ENCODE results near the gene NR1H3.
"Not testable (repeated sequence)": the region's sequence is repeated elsewhere in the genome, so short reads cannot be mapped to it uniquely, and the experiment has no call there.

Gene NR1H3

GRCh38 chr11:47289856-47290255 is 32.1 kb downstream of the NR1H3 start:
- Histone ChIP-seq H3K4me1 (ENCODE audit: control insufficient read depth in 5 of 5, insufficient read depth in 5 of 5, low read length in 5 of 5) (no peaks in the 10 kb centered on the region), H3K36me3 (ENCODE audit: control insufficient read depth in 5 of 5, insufficient read depth in 5 of 5, low read length in 5 of 5) (peaks cover 20 to 91% (median 81%) of the 10 kb centered on the region in 5 donors), H3K27ac (ENCODE audit: low read depth, low read length) (no peak overlapping the region), H3K9ac (ENCODE audit: low read length in 5 of 5) (no peak overlapping the region), H3K9me3 (ENCODE audit: control insufficient read depth in 5 of 5, low read length in 5 of 5) (no peaks in the 10 kb centered on the region), H3K27me3 (ENCODE audit: control insufficient read depth in 5 of 5, insufficient read depth in 4 of 5, low read length in 5 of 5) (no peaks in the 10 kb centered on the region), H3K4me3 (ENCODE audit: low read depth in 1 of 5, low read length in 5 of 5) (no peak overlapping the region)

- peaks cover 39 to 80% (median 72%) of the 10 kb centered on the region in 5 donors for H3K36me3 ChIP-seq (ENCODE audit: control insufficient read depth in 5 of 5, insufficient read depth in 5 of 5, low read length in 5 of 5)
- H3K9ac ChIP-seq (ENCODE audit: low read length in 5 of 5) = no peak overlapping the region
Observed at GRCh38 chr11:47295385-47295784, 37.6 kb downstream of the NR1H3 start.

GRCh38 chr11:47296045-47296444 is 38.2 kb downstream of the NR1H3 start:
- Histone ChIP-seq H3K9me3 (ENCODE audit: control insufficient read depth in 5 of 5, low read length in 5 of 5) (peaks cover 0 to 6% (median 3%) of the 10 kb centered on the region in 5 donors), H3K36me3 (ENCODE audit: control insufficient read depth in 5 of 5, insufficient read depth in 5 of 5, low read length in 5 of 5) (peaks cover 39 to 77% (median 66%) of the 10 kb centered on the region in 5 donors), H3K4me1 (ENCODE audit: control insufficient read depth in 5 of 5, insufficient read depth in 5 of 5, low read length in 5 of 5) (no peaks in the 10 kb centered on the region), H3K9ac (ENCODE audit: low read length in 5 of 5) (no peak overlapping the region), H3K27ac (ENCODE audit: low read depth, low read length) (no peak overlapping the region), H3K27me3 (ENCODE audit: control insufficient read depth in 5 of 5, insufficient read depth in 4 of 5, low read length in 5 of 5) (no peaks in the 10 kb centered on the region), H3K4me3 (ENCODE audit: low read depth in 1 of 5, low read length in 5 of 5) (no peak overlapping the region)

More at GRCh38 chr11:47295385-47295784, 37.6 kb downstream of the NR1H3 start:
- Histone ChIP-seq H3K4me3 (ENCODE audit: low read depth in 1 of 5, low read length in 5 of 5) (no peak overlapping the region), H3K27ac (ENCODE audit: low read depth, low read length) (no peak overlapping the region), H3K9me3 (ENCODE audit: control insufficient read depth in 5 of 5, low read length in 5 of 5) (peaks cover 0 to 6% (median 3%) of the 10 kb centered on the region in 5 donors), H3K27me3 (ENCODE audit: control insufficient read depth in 5 of 5, insufficient read depth in 4 of 5, low read length in 5 of 5) (no peaks in the 10 kb centered on the region), H3K4me1 (ENCODE audit: control insufficient read depth in 5 of 5, insufficient read depth in 5 of 5, low read length in 5 of 5) (no peaks in the 10 kb centered on the region)

GRCh38 chr11:47299078-47299477 is 41.3 kb downstream of the NR1H3 start:
- Histone ChIP-seq H3K27me3 (ENCODE audit: control insufficient read depth in 5 of 5, insufficient read depth in 4 of 5, low read length in 5 of 5) (no peaks in the 10 kb centered on the region), H3K36me3 (ENCODE audit: control insufficient read depth in 5 of 5, insufficient read depth in 5 of 5, low read length in 5 of 5) (peaks cover 40 to 70% (median 53%) of the 10 kb centered on the region in 5 donors)

GRCh38 chr11:47302853-47303252 is 45.1 kb downstream of the NR1H3 start:
- peaks cover 0 to 6% (median 3%) of the 10 kb centered on the region in 5 donors for H3K9me3 ChIP-seq (ENCODE audit: control insufficient read depth in 5 of 5, low read length in 5 of 5)

More at GRCh38 chr11:47299078-47299477, 41.3 kb downstream of the NR1H3 start:
- H3K27ac ChIP-seq (ENCODE audit: low read depth, low read length) = no peak overlapping the region
- H3K9me3 ChIP-seq (ENCODE audit: control insufficient read depth in 5 of 5, low read length in 5 of 5) = peaks cover 0 to 6% (median 3%) of the 10 kb centered on the region in 5 donors
- no peak overlapping the region for H3K4me3 ChIP-seq (ENCODE audit: low read depth in 1 of 5, low read length in 5 of 5)
- H3K9ac ChIP-seq (ENCODE audit: low read length in 5 of 5) = no peak overlapping the region
- H3K4me1 ChIP-seq (ENCODE audit: control insufficient read depth in 5 of 5, insufficient read depth in 5 of 5, low read length in 5 of 5) = no peaks in the 10 kb centered on the region

GRCh38 chr11:47305734-47306483 is 48.1 kb downstream of the NR1H3 start:
- peaks cover 5 to 13% (median 12%) of the 10 kb centered on the region in 5 donors for H3K4me1 ChIP-seq (ENCODE audit: control insufficient read depth in 5 of 5, insufficient read depth in 5 of 5, low read length in 5 of 5)

More at GRCh38 chr11:47302853-47303252, 45.1 kb downstream of the NR1H3 start:
- Histone ChIP-seq H3K4me1 (ENCODE audit: control insufficient read depth in 5 of 5, insufficient read depth in 5 of 5, low read length in 5 of 5) (peaks cover 5 to 13% (median 12%) of the 10 kb centered on the region in 5 donors), H3K9ac (ENCODE audit: low read length in 5 of 5) (no peak overlapping the region), H3K27ac (ENCODE audit: low read depth, low read length) (no peak overlapping the region), H3K27me3 (ENCODE audit: control insufficient read depth in 5 of 5, insufficient read depth in 4 of 5, low read length in 5 of 5) (no peaks in the 10 kb centered on the region), H3K36me3 (ENCODE audit: control insufficient read depth in 5 of 5, insufficient read depth in 5 of 5, low read length in 5 of 5) (peaks cover 35 to 79% (median 54%) of the 10 kb centered on the region in 5 donors), H3K4me3 (ENCODE audit: low read depth in 1 of 5, low read length in 5 of 5) (no peak overlapping the region)

GRCh38 chr11:47306484-47306844 is 48.7 kb downstream of the NR1H3 start:
- Histone ChIP-seq H3K27ac (ENCODE audit: low read depth, low read length) (no peak overlapping the region), H3K4me1 (ENCODE audit: control insufficient read depth in 5 of 5, insufficient read depth in 5 of 5, low read length in 5 of 5) (peaks cover 5 to 13% (median 12%) of the 10 kb centered on the region in 5 donors)

More at GRCh38 chr11:47305734-47306483, 48.1 kb downstream of the NR1H3 start:
- Histone ChIP-seq H3K36me3 (ENCODE audit: control insufficient read depth in 5 of 5, insufficient read depth in 5 of 5, low read length in 5 of 5) (peaks cover 24 to 91% (median 65%) of the 10 kb centered on the region in 5 donors), H3K9ac (ENCODE audit: low read length in 5 of 5) (peak overlapping the region in 1 of 5 donors; percentile 48), H3K27me3 (ENCODE audit: control insufficient read depth in 5 of 5, insufficient read depth in 4 of 5, low read length in 5 of 5) (no peaks in the 10 kb centered on the region), H3K4me3 (ENCODE audit: low read depth in 1 of 5, low read length in 5 of 5) (no peak overlapping the region), H3K9me3 (ENCODE audit: control insufficient read depth in 5 of 5, low read length in 5 of 5) (no peaks in the 10 kb centered on the region), H3K27ac (ENCODE audit: low read depth, low read length) (no peak overlapping the region)

GRCh38 chr11:47308050-47308823 is 50.4 kb downstream of the NR1H3 start:
- H3K9ac ChIP-seq (ENCODE audit: low read length in 5 of 5) = no peak overlapping the region
- H3K4me3 ChIP-seq (ENCODE audit: low read depth in 1 of 5, low read length in 5 of 5) = no peak overlapping the region
- H3K27me3 ChIP-seq (ENCODE audit: control insufficient read depth in 5 of 5, insufficient read depth in 4 of 5, low read length in 5 of 5) = no peaks in the 10 kb centered on the region
- peaks cover 5 to 13% (median 12%) of the 10 kb centered on the region in 5 donors for H3K4me1 ChIP-seq (ENCODE audit: control insufficient read depth in 5 of 5, insufficient read depth in 5 of 5, low read length in 5 of 5)
- no peaks in the 10 kb centered on the region for H3K9me3 ChIP-seq (ENCODE audit: control insufficient read depth in 5 of 5, low read length in 5 of 5)
- no peak overlapping the region for H3K27ac ChIP-seq (ENCODE audit: low read depth, low read length)
- peaks cover 22 to 99% (median 77%) of the 10 kb centered on the region in 5 donors for H3K36me3 ChIP-seq (ENCODE audit: control insufficient read depth in 5 of 5, insufficient read depth in 5 of 5, low read length in 5 of 5)

More at GRCh38 chr11:47306484-47306844, 48.7 kb downstream of the NR1H3 start:
- Histone ChIP-seq H3K9me3 (ENCODE audit: control insufficient read depth in 5 of 5, low read length in 5 of 5) (no peaks in the 10 kb centered on the region), H3K27me3 (ENCODE audit: control insufficient read depth in 5 of 5, insufficient read depth in 4 of 5, low read length in 5 of 5) (no peaks in the 10 kb centered on the region), H3K4me3 (ENCODE audit: low read depth in 1 of 5, low read length in 5 of 5) (no peak overlapping the region), H3K9ac (ENCODE audit: low read length in 5 of 5) (no peak overlapping the region), H3K36me3 (ENCODE audit: control insufficient read depth in 5 of 5, insufficient read depth in 5 of 5, low read length in 5 of 5) (peaks cover 28 to 97% (median 71%) of the 10 kb centered on the region in 5 donors)

- H3K36me3 ChIP-seq (ENCODE audit: control insufficient read depth in 5 of 5, insufficient read depth in 5 of 5, low read length in 5 of 5) = peaks cover 20 to 79% (median 48%) of the 10 kb centered on the region in 5 donors
- H3K9ac ChIP-seq (ENCODE audit: low read length in 5 of 5) = no peak overlapping the region
- no peaks in the 10 kb centered on the region for H3K4me1 ChIP-seq (ENCODE audit: control insufficient read depth in 5 of 5, insufficient read depth in 5 of 5, low read length in 5 of 5)
- H3K27me3 ChIP-seq (ENCODE audit: control insufficient read depth in 5 of 5, insufficient read depth in 4 of 5, low read length in 5 of 5) = no peaks in the 10 kb centered on the region
- H3K27ac ChIP-seq (ENCODE audit: low read depth, low read length) = no peak overlapping the region
- H3K9me3 ChIP-seq (ENCODE audit: control insufficient read depth in 5 of 5, low read length in 5 of 5) = no peaks in the 10 kb centered on the region
- no peak overlapping the region for H3K4me3 ChIP-seq (ENCODE audit: low read depth in 1 of 5, low read length in 5 of 5)
Observed at GRCh38 chr11:47314992-47315391, 57.2 kb downstream of the NR1H3 start.

- H3K36me3 ChIP-seq (ENCODE audit: control insufficient read depth in 5 of 5, insufficient read depth in 5 of 5, low read length in 5 of 5) = peaks cover 18 to 67% (median 40%) of the 10 kb centered on the region in 5 donors
Observed at GRCh38 chr11:47316501-47316900, 58.7 kb downstream of the NR1H3 start.

More at GRCh38 chr11:47316501-47316900, 58.7 kb downstream of the NR1H3 start:
- not testable (repeated sequence) for H3K4me1 ChIP-seq (ENCODE audit: control insufficient read depth in 5 of 5, insufficient read depth in 5 of 5, low read length in 5 of 5); H3K27ac ChIP-seq (ENCODE audit: low read depth, low read length); H3K9me3 ChIP-seq (ENCODE audit: control insufficient read depth in 5 of 5, low read length in 5 of 5); H3K4me3 ChIP-seq (ENCODE audit: low read depth in 1 of 5, low read length in 5 of 5); H3K27me3 ChIP-seq (ENCODE audit: control insufficient read depth in 5 of 5, insufficient read depth in 4 of 5, low read length in 5 of 5); H3K9ac ChIP-seq (ENCODE audit: low read length in 5 of 5)
